Neuronal stem cell (in vitro differentiated cells): ENCODE data around the gene MYO19.

Source experiments
- DNase-seq: peaks from one replicate; pipeline ENCODE4 v3.0.0-alpha.2; 2013; ENCODE audit warnings: low spot score
- H2AFZ ChIP-seq: one replicate; pipeline ENCODE4 v1.6.1; 2013; ENCODE audit warnings: mild to moderate bottlenecking, low read length, inconsistent platforms
- H2AK5ac ChIP-seq: 2 replicates; pipeline ENCODE4 v1.6.1; 2013; ENCODE audit warnings: low read depth, mild to moderate bottlenecking, inconsistent platforms, low read length, moderate library complexity, mixed read lengths
- H2BK120ac ChIP-seq: 2 replicates; pipeline ENCODE4 v1.6.1; 2013; ENCODE audit warnings: low read depth, mild to moderate bottlenecking, inconsistent platforms, low read length, moderate library complexity, mixed read lengths
- H2BK12ac ChIP-seq: one replicate; pipeline ENCODE4 v1.6.1; 2013; ENCODE audit warnings: low read length, inconsistent platforms
- H2BK15ac ChIP-seq: 2 replicates; pipeline ENCODE4 v1.6.1; 2013; ENCODE audit warnings: mild to moderate bottlenecking, low read length, inconsistent platforms, mixed read lengths
- H2BK5ac ChIP-seq: one replicate; pipeline ENCODE4 v1.6.1; 2013; ENCODE audit warnings: inconsistent platforms, mild to moderate bottlenecking, low read length, moderate library complexity
- H3K14ac ChIP-seq: one replicate; pipeline ENCODE4 v1.6.1; 2013; ENCODE audit warnings: low read length, inconsistent platforms
- H3K18ac ChIP-seq: 2 replicates; pipeline ENCODE4 v1.6.1; 2013; ENCODE audit warnings: low read length, inconsistent platforms
- H3K23ac ChIP-seq: 2 replicates; pipeline ENCODE4 v1.6.1; 2013; ENCODE audit warnings: low read depth, mild to moderate bottlenecking, mixed read lengths, low read length, inconsistent platforms; ENCODE audit not compliant: poor library complexity
- H3K27ac ChIP-seq: replicated peaks from 3 replicates; pipeline ENCODE4 v1.5.1; 2013; ENCODE audit warnings: low read length, inconsistent platforms
- H3K27me3 ChIP-seq, 3 experiments: 2 replicates each; pipeline ENCODE4 v1.6.1; 2013; ENCODE audit warnings: low read length in 3 of 3, mild to moderate bottlenecking in 2 of 3, inconsistent platforms in 1 of 3, low read depth in 1 of 3, mixed read lengths in 1 of 3, moderate library complexity in 1 of 3; ENCODE audit not compliant: control insufficient read depth in 3 of 3, insufficient read depth in 3 of 3
- H3K36me3 ChIP-seq, 2 donors: replicated peaks in 1 of 2; 2 replicates each; pipeline ENCODE4 v1.6.1; 2013; ENCODE audit warnings: low read length in 2 of 2; ENCODE audit not compliant: control insufficient read depth in 2 of 2, insufficient read depth in 2 of 2
- H3K4ac ChIP-seq: 2 replicates; pipeline ENCODE4 v1.6.1; 2013; ENCODE audit warnings: inconsistent platforms, mild to moderate bottlenecking, low read length, moderate library complexity
- H3K4me1 ChIP-seq, 2 donors: 1 replicate in 1 of 2; 2 replicates in 1 of 2; pipeline ENCODE4 v1.6.1; 2013; ENCODE audit warnings: low read length in 2 of 2, low read depth in 1 of 2; ENCODE audit not compliant: control insufficient read depth in 2 of 2, insufficient read depth in 1 of 2
- H3K4me2 ChIP-seq: one replicate; pipeline ENCODE4 v1.6.1; 2013; ENCODE audit warnings: mild to moderate bottlenecking, low read length, inconsistent platforms; ENCODE audit not compliant: insufficient read depth, poor library complexity, severe bottlenecking
- H3K4me3 ChIP-seq, 2 donors: 2 replicates each; pipeline ENCODE4 v1.5.1; 2013; ENCODE audit warnings: low read length in 2 of 2, mild to moderate bottlenecking in 2 of 2, inconsistent platforms in 1 of 2, moderate library complexity in 1 of 2
- H3K79me1 ChIP-seq: one replicate; pipeline ENCODE4 v1.6.1; 2013; ENCODE audit warnings: low read depth, mild to moderate bottlenecking, inconsistent platforms, low read length, moderate library complexity
- H3K9ac ChIP-seq: one replicate; pipeline ENCODE4 v1.6.1; 2013; ENCODE audit warnings: mild to moderate bottlenecking, low read depth, low read length, inconsistent platforms; ENCODE audit not compliant: poor library complexity
- H3K9me3 ChIP-seq, 2 donors: replicated peaks in 1 of 2; 2 replicates each; pipeline versions ENCODE3 to v1.6.1; 2013; ENCODE audit warnings: low read length in 2 of 2, mild to moderate bottlenecking in 2 of 2, inconsistent platforms in 1 of 2, low read depth in 1 of 2, mixed read lengths in 1 of 2, moderate library complexity in 1 of 2; ENCODE audit not compliant: control insufficient read depth in 2 of 2, insufficient read depth in 1 of 2
- H4K8ac ChIP-seq: one replicate; pipeline ENCODE4 v1.6.1; 2013; ENCODE audit warnings: low read depth, mild to moderate bottlenecking, inconsistent platforms, low read length, moderate library complexity
- H4K91ac ChIP-seq: one replicate; pipeline ENCODE4 v1.6.1; 2013; ENCODE audit warnings: low read length, low read depth, mild to moderate bottlenecking, inconsistent platforms; ENCODE audit not compliant: poor library complexity
- WGBS, 2 donors: extraction: QIAGEN DNeasy Blood & Tissue Kit; methylation state at CpG; one replicate each; pipeline ENCODE4 v1.1.7; 2013; ENCODE audit warnings: missing lambda C conversion rate in 2 of 2, mixed read lengths in 1 of 2; ENCODE audit not compliant: insufficient read length in 2 of 2, insufficient replicate concordance in 1 of 2; ENCODE audit errors: extremely low coverage in 2 of 2; 5-methylcytosine and 5-hydroxymethylcytosine counted together

Gene MYO19

DNA sequence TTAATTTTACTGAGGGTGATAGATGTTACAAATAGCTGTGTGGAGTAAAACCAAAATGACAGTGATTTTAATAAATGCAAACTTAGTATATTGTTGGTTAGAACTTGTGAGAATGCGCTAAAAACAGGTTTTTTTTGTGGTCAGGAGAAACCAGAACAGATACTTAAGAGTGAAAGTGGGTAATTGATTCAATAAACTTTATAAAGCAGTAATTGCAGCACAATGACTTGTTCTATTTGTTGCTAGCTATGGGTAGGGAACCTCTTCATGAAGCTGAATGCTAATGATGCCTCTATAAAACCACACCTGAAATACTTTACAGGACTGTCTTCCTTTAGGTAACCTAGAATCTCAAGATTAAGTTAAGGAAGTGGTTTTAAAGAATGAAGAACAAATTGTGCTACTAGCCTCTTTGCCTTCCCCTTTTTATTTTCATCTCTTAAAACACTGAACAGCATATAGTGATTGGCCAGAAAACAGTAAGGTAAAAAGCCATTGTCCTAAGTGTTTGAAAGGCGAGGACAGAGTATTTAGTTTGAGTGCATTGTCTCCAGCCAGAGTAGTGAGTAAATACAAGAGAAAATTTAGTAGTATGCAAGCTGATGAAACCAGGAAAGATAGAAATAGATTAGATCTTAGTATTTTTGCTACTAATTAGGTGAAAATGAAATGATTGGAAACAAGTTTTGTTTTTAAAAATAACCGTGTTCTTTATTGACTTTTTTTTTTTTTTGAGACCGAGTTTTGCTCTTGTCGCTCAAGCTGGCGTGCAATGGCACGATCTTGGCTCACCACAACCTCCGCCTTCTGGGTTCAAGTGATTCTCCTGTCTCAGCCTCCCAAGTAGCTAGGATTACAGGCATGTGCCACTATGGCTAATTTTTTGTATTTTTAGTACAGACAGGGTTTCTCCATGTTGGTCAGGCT is 16.1 kb upstream of the MYO19 start:
- peaks cover 2 to 52% of the 10 kb centered on the region in 2 donors for H3K36me3 ChIP-seq
- no CpG with 5 or more reads among the region's 8 CpGs for WGBS, 2 donors
- peaks cover 2 to 6% of the 10 kb centered on the region in 2 donors for H3K4me1 ChIP-seq

DNA sequence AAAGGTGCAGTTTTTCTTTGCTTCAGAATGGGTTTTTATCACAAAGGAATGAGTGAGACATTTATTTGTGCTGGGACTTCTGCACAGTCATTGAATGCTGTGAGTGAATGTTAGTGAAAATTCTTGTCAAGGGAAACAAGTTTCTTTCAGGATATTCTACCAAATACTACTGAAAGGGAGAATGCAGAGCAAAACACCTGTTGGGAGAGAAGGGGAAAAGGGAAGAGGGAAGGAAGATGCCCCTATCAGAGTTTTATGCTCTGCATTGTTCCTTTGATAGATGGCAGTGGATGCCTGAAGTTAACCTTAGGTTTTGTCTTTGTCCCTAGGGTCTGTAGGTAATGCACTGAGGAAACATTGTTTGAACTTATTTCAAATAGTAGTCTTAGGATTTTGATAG is 13.1 kb upstream of the MYO19 start:
- no peak overlapping the region for H3K14ac ChIP-seq
- no peak overlapping the region for H3K27ac ChIP-seq
- no peak overlapping the region for H2BK15ac ChIP-seq
- H2AK5ac ChIP-seq: no peak overlapping the region
- H3K18ac ChIP-seq: no peak overlapping the region
- no peak for DNase-seq
- H3K9ac ChIP-seq: no peak overlapping the region
- H2BK5ac ChIP-seq: no peak overlapping the region
- H2BK12ac ChIP-seq: no peak overlapping the region
- no peak overlapping the region for H2BK120ac ChIP-seq
- H3K79me1 ChIP-seq: peaks cover 6% of the 10 kb centered on the region
- H3K4ac ChIP-seq: no peak overlapping the region
- H3K9me3 ChIP-seq: no peaks in the 10 kb centered on the region
- peaks cover 6% of the 10 kb centered on the region in 2 donors for H3K4me1 ChIP-seq
- peaks cover 0 to 29% of the 10 kb centered on the region in 2 donors for H3K36me3 ChIP-seq
- no peaks in the 10 kb centered on the region for H3K27me3 ChIP-seq
- peak overlapping the region in 1 of 2 donors; percentile 21 for H3K4me3 ChIP-seq
- no peak overlapping the region for H3K4me2 ChIP-seq
- H2AFZ ChIP-seq: no peak overlapping the region
- no peak overlapping the region for H4K91ac ChIP-seq
- no peak overlapping the region for H3K23ac ChIP-seq
- no peak overlapping the region for H4K8ac ChIP-seq

More for the DNA sequence above, 16.1 kb upstream of the MYO19 start:
- no peak overlapping the region for H3K9ac ChIP-seq
- H2AFZ ChIP-seq: no peak overlapping the region
- no peak for DNase-seq
- no peak overlapping the region for H2BK5ac ChIP-seq
- H3K14ac ChIP-seq: no peak overlapping the region
- H2BK120ac ChIP-seq: no peak overlapping the region
- H3K27ac ChIP-seq: no peak overlapping the region
- H2BK12ac ChIP-seq: no peak overlapping the region
- H4K91ac ChIP-seq: no peak overlapping the region
- no peak overlapping the region for H3K4me3 ChIP-seq
- no peak overlapping the region for H2AK5ac ChIP-seq
- H3K9me3 ChIP-seq: no peaks in the 10 kb centered on the region
- H3K4ac ChIP-seq: no peak overlapping the region
- no peaks in the 10 kb centered on the region for H3K27me3 ChIP-seq
- no peak overlapping the region for H3K4me2 ChIP-seq
- H2BK15ac ChIP-seq: no peak overlapping the region
- peaks cover 2% of the 10 kb centered on the region for H3K79me1 ChIP-seq
- no peak overlapping the region for H3K18ac ChIP-seq
- H3K23ac ChIP-seq: no peak overlapping the region
- no peak overlapping the region for H4K8ac ChIP-seq

DNA sequence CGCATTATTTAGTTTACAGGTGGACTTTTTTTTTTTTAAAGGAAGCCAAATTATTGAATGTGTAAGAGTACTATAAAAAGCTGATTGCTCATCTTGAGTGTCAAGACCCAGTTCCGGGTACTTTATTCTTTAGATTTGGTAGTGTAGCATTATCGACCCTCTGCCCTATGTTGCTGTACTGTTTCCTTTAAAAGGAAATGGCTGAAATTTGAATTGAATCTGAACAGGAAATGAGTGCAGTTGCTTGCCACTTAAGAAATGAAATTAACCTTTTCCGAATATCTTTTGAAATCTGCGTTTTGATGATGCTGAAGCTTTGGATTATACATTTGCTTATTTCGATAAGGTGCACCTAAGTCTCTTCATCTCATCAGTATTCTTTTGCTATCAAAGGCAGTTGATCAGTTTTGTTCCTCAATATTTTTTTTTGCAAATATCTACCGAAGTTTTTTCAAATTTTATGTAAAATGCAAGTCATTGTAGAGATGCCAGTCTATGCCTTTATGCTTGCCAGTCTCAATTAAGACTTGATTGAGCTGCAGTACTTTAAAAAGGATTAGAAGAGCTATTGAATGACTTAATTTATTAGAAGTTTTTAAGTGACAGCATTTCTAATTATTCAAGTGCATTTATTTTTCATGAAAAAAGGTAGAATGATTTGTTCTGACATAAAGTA is 11.9 kb upstream of the MYO19 start:
- no peaks in the 10 kb centered on the region for H3K27me3 ChIP-seq
- DNase-seq: no peak
- peak overlapping the region; percentile 85 to 98 for H3K4me3 ChIP-seq
- peaks cover 6% of the 10 kb centered on the region for H3K79me1 ChIP-seq
- no peak overlapping the region for H2AFZ ChIP-seq
- H3K4ac ChIP-seq: no peak overlapping the region
- H3K23ac ChIP-seq: no peak overlapping the region
- H3K14ac ChIP-seq: no peak overlapping the region
- peak overlapping the region; percentile 78 for H3K4me2 ChIP-seq
- no peak overlapping the region for H2BK120ac ChIP-seq
- H2BK15ac ChIP-seq: no peak overlapping the region
- H3K4me1 ChIP-seq: peaks cover 6% of the 10 kb centered on the region in 2 donors
- H3K18ac ChIP-seq: no peak overlapping the region
- H3K9ac ChIP-seq: no peak overlapping the region
- no peak overlapping the region for H2BK5ac ChIP-seq
- no peak overlapping the region for H2BK12ac ChIP-seq
- peak overlapping the region; percentile 54 for H3K27ac ChIP-seq
- H3K9me3 ChIP-seq: no peaks in the 10 kb centered on the region
- H4K91ac ChIP-seq: no peak overlapping the region
- peaks cover 0 to 29% of the 10 kb centered on the region in 2 donors for H3K36me3 ChIP-seq
- WGBS, 2 donors: no CpG with 5 or more reads among the region's 7 CpGs
- H2AK5ac ChIP-seq: no peak overlapping the region
- H4K8ac ChIP-seq: no peak overlapping the region
